Measurements from ENCODE around the gene PLA2R1. TPM values are rescaled to one million over a fixed set of nuclear protein-coding genes. Genes with fewer than 3 reads are reported as not detected.

Gene PLA2R1
- total RNA-seq, 1 donor from 2014 or later = 3.0 TPM

GRCh38 chr2:159891917-159892730 is 170.3 kb downstream of the PLA2R1 start:
- no peak for ATAC-seq (ENCODE audit: poor library complexity)
- no peak for DNase-seq
- intact Hi-C loops (cut with DNase I) = no loop called here

GRCh38 chr2:159891267-159891588 is 171.2 kb downstream of the PLA2R1 start:
- intact Hi-C loops (cut with DNase I) = no loop called here
- no peak for DNase-seq

GRCh38 chr2:159890551-159891266 is 171.7 kb downstream of the PLA2R1 start:
- DNase-seq (no peak), ATAC-seq (ENCODE audit: poor library complexity) (no peak)
- intact Hi-C loops (cut with DNase I) = no loop called here

More at GRCh38 chr2:159891267-159891588, 171.2 kb downstream of the PLA2R1 start:
- ATAC-seq (ENCODE audit: poor library complexity) = no peak

- intact Hi-C loops (cut with DNase I) = no loop called here
- DNase-seq = no peak
- ATAC-seq (ENCODE audit: poor library complexity) = no peak
Measured at GRCh38 chr2:159882130-159882745, 180.2 kb downstream of the PLA2R1 start.

Other genes starting within 250 kb of the PLA2R1 start
- 0.75 TPM for gene LY75, start 157.9 kb downstream of the PLA2R1 start, total RNA-seq
- gene ITGB6, start 137.7 kb upstream of the PLA2R1 start, total RNA-seq = 2.9 TPM

Measured in Right ventricle myocardium superior (tissue), 1 donor.